HEK293 (cell line): ENCODE measurements around the gene TCF7L2.

Source experiments
- GLI2 ChIP-seq: fragments of 450-650 bp; formaldehyde crosslinking; IDR thresholded peaks from 2 replicates; pipeline ENCODE4; 2017; ENCODE audit warnings: missing biosample characterization, missing genetic modification characterization, low read depth, borderline replicate concordance
- GLI4 ChIP-seq: fragments of 450-650 bp; formaldehyde crosslinking; IDR thresholded peaks from 2 replicates; pipeline ENCODE4 v1.5.1; 2016; ENCODE audit warnings: missing biosample characterization, missing genetic modification characterization
- PRDM1 ChIP-seq: fragments of 450-650 bp; formaldehyde crosslinking; IDR thresholded peaks from 2 replicates; pipeline ENCODE4; 2016; ENCODE audit warnings: missing biosample characterization, missing genetic modification characterization
- RBAK ChIP-seq: fragments of 450-650 bp; formaldehyde crosslinking; IDR thresholded peaks from 2 replicates; pipeline ENCODE4 v1.5.1; 2016; ENCODE audit warnings: missing biosample characterization, missing genetic modification characterization
- SALL2 ChIP-seq: fragments of 450-650 bp; formaldehyde crosslinking; IDR thresholded peaks from 2 replicates; pipeline ENCODE4 v1.5.0; 2017; ENCODE audit warnings: missing biosample characterization, mild to moderate bottlenecking, missing genetic modification characterization, borderline replicate concordance
- SP3 ChIP-seq: fragments of 450-650 bp; formaldehyde crosslinking; IDR thresholded peaks from 2 replicates; pipeline ENCODE4 v1.5.1; 2016; ENCODE audit warnings: missing biosample characterization, missing genetic modification characterization
- SP7 ChIP-seq: fragments of 450-650 bp; formaldehyde crosslinking; IDR thresholded peaks from 2 replicates; pipeline ENCODE4 v1.5.1; 2016; ENCODE audit warnings: missing biosample characterization, missing genetic modification characterization
- TRIM28 ChIP-seq: IDR thresholded peaks from 2 replicates; pipeline ENCODE4 v1.6.1; 2011; ENCODE audit warnings: low read length, control low read depth, borderline replicate concordance
- ZFP41 ChIP-seq: fragments of 450-650 bp; formaldehyde crosslinking; IDR thresholded peaks from 2 replicates; pipeline ENCODE4 v1.5.1; 2016; ENCODE audit warnings: missing biosample characterization, missing genetic modification characterization, borderline replicate concordance
- ZIC2 ChIP-seq: fragments of 450-650 bp; formaldehyde crosslinking; IDR thresholded peaks from 2 replicates; pipeline ENCODE4 v1.5.1; 2016; ENCODE audit warnings: missing biosample characterization, missing genetic modification characterization
- ZNF19 ChIP-seq: fragments of 450-650 bp; formaldehyde crosslinking; IDR thresholded peaks from 2 replicates; pipeline ENCODE4; 2016; ENCODE audit warnings: missing biosample characterization, missing genetic modification characterization, low read depth
- ZNF211 ChIP-seq: fragments of 450-650 bp; formaldehyde crosslinking; IDR thresholded peaks from 2 replicates; pipeline ENCODE4 v1.5.1; 2016; ENCODE audit warnings: low read depth, missing biosample characterization, missing genetic modification characterization
- ZNF239 ChIP-seq: fragments of 450-650 bp; formaldehyde crosslinking; IDR thresholded peaks from 2 replicates; pipeline ENCODE4 v1.5.1; 2016; ENCODE audit warnings: missing biosample characterization, missing genetic modification characterization
- ZNF266 ChIP-seq: fragments of 450-650 bp; formaldehyde crosslinking; IDR thresholded peaks from 2 replicates; pipeline ENCODE4 v1.5.1; 2016; ENCODE audit warnings: missing biosample characterization, missing genetic modification characterization, low read depth
- ZNF394 ChIP-seq: fragments of 450-650 bp; formaldehyde crosslinking; IDR thresholded peaks from 2 replicates; pipeline ENCODE4 v1.5.1; 2016; ENCODE audit warnings: missing biosample characterization, missing genetic modification characterization, mild to moderate bottlenecking, moderate library complexity, borderline replicate concordance
- ZNF510 ChIP-seq: fragments of 450-650 bp; formaldehyde crosslinking; IDR thresholded peaks from 2 replicates; pipeline ENCODE4 v1.5.1; 2018; ENCODE audit warnings: mild to moderate bottlenecking, missing genetic modification characterization, missing biosample characterization; ENCODE audit not compliant: insufficient replicate concordance
- ZNF544 ChIP-seq: fragments of 450-650 bp; formaldehyde crosslinking; IDR thresholded peaks from 2 replicates; pipeline ENCODE4 v1.5.0; 2017; ENCODE audit warnings: missing biosample characterization, missing genetic modification characterization
- ZNF548 ChIP-seq: fragments of 450-650 bp; formaldehyde crosslinking; IDR thresholded peaks from 2 replicates; pipeline ENCODE4 v1.5.1; 2016; ENCODE audit warnings: missing biosample characterization, missing genetic modification characterization
- ZNF654 ChIP-seq: fragments of 450-650 bp; formaldehyde crosslinking; IDR thresholded peaks from 2 replicates; pipeline ENCODE4 v1.5.1; 2016; ENCODE audit warnings: low read depth, missing biosample characterization, missing genetic modification characterization
- ZNF664 ChIP-seq: fragments of 450-650 bp; formaldehyde crosslinking; IDR thresholded peaks from 2 replicates; pipeline ENCODE4 v1.5.1; 2016; ENCODE audit warnings: missing biosample characterization, missing genetic modification characterization
- ZNF670 ChIP-seq: fragments of 450-650 bp; formaldehyde crosslinking; IDR thresholded peaks from 2 replicates; pipeline ENCODE4 v1.5.1; 2016; ENCODE audit warnings: missing biosample characterization, missing genetic modification characterization, low read depth
- ZNF701 ChIP-seq: fragments of 450-650 bp; formaldehyde crosslinking; IDR thresholded peaks from 2 replicates; pipeline ENCODE4 v1.5.1; 2016; ENCODE audit warnings: missing biosample characterization, missing genetic modification characterization
- ZNF791 ChIP-seq: fragments of 450-650 bp; formaldehyde crosslinking; IDR thresholded peaks from 2 replicates; pipeline ENCODE4 v1.5.1; 2016; ENCODE audit warnings: missing biosample characterization, missing genetic modification characterization
- ZNF837 ChIP-seq: fragments of 450-650 bp; formaldehyde crosslinking; IDR thresholded peaks from 2 replicates; pipeline ENCODE4 v1.5.1; 2016; ENCODE audit warnings: missing biosample characterization, missing genetic modification characterization
- ZXDB ChIP-seq: fragments of 450-650 bp; formaldehyde crosslinking; IDR thresholded peaks from 2 replicates; pipeline ENCODE4 v1.5.1; 2016; ENCODE audit warnings: missing biosample characterization, missing genetic modification characterization
- TF ChIP-seq, protein P1 (sequence below): fragments of 450-650 bp; formaldehyde crosslinking; IDR thresholded peaks from 2 replicates; pipeline ENCODE4 v1.5.1; 2017; ENCODE audit warnings: missing biosample characterization, missing genetic modification characterization
- TF ChIP-seq, protein P2 (sequence below): fragments of 450-650 bp; formaldehyde crosslinking; IDR thresholded peaks from 2 replicates; pipeline ENCODE4 v1.5.0; 2017; ENCODE audit warnings: missing biosample characterization, missing genetic modification characterization, borderline replicate concordance
- TF ChIP-seq, protein P3 (sequence below): fragments of 450-650 bp; formaldehyde crosslinking; IDR thresholded peaks from 2 replicates; pipeline ENCODE4 v1.5.1; 2017; ENCODE audit warnings: missing biosample characterization, missing genetic modification characterization
- TF ChIP-seq, protein P4 (sequence below): fragments of 450-650 bp; formaldehyde crosslinking; IDR thresholded peaks from 2 replicates; pipeline ENCODE4 v1.5.1; 2016; ENCODE audit warnings: missing biosample characterization, missing genetic modification characterization
- TF ChIP-seq, protein P5 (sequence below): fragments of 450-650 bp; formaldehyde crosslinking; conservative IDR thresholded peaks from 2 replicates; pipeline ENCODE4 v1.5.1; 2016; ENCODE audit warnings: low read depth, missing biosample characterization, missing genetic modification characterization

The TCF7L2 gene

DNA sequence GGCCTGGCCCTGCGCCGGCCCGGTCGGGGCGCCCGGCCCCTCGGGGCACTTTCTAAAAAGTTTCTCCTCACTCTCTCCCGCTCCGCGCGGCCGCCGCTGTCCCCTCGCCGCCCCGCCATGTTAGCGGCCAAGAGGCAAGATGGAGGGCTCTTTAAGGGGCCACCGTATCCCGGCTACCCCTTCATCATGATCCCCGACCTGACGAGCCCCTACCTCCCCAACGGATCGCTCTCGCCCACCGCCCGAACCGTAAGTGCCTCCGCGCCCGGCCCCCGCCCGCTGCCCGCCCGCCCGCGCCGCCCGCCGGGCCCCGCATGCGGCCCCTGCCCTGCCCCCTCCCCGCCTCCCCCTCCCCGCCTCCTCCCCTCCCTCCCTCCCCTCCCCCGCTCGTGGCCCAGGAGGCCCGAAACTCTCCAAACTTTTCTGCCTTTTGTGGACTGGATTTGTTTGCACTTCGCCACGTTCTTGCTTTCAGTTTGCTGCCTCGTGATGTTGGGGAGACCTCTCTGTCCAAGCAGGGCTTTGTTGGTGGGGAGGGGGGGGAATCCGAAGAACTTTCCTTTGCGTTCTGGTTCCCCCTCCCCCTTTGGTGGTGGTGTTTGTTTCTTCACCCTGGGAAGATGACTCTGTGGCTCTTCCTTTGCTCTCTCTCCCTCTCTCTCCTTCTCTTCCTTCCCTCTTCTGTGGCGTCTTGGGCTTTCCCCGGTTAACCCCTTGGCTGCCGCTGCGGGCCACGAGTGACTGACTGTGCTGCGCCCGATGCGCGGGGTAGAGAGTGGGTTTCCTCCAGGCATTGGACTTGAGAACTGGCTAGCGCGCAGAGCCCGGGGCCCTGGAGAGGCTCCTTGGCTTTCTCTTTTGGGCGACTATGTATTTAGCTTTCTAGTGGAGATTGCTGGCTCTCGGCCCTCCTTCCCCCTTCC, 1.6 kb downstream of the TCF7L2 start (continued):
- TF ChIP-seq, protein P1, sequence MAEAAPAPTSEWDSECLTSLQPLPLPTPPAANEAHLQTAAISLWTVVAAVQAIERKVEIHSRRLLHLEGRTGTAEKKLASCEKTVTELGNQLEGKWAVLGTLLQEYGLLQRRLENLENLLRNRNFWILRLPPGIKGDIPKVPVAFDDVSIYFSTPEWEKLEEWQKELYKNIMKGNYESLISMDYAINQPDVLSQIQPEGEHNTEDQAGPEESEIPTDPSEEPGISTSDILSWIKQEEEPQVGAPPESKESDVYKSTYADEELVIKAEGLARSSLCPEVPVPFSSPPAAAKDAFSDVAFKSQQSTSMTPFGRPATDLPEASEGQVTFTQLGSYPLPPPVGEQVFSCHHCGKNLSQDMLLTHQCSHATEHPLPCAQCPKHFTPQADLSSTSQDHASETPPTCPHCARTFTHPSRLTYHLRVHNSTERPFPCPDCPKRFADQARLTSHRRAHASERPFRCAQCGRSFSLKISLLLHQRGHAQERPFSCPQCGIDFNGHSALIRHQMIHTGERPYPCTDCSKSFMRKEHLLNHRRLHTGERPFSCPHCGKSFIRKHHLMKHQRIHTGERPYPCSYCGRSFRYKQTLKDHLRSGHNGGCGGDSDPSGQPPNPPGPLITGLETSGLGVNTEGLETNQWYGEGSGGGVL (tag by site-specific recombination) = peak; percentile 87
- TF ChIP-seq PRDM1 = peak; percentile 99
- TF ChIP-seq ZNF670 = no peak
- TF ChIP-seq ZNF548 (tag by site-specific recombination) = no peak
- no peak for TF ChIP-seq ZNF19 (tag by site-specific recombination)
- no peak for TF ChIP-seq ZNF510
- TF ChIP-seq, protein P2, sequence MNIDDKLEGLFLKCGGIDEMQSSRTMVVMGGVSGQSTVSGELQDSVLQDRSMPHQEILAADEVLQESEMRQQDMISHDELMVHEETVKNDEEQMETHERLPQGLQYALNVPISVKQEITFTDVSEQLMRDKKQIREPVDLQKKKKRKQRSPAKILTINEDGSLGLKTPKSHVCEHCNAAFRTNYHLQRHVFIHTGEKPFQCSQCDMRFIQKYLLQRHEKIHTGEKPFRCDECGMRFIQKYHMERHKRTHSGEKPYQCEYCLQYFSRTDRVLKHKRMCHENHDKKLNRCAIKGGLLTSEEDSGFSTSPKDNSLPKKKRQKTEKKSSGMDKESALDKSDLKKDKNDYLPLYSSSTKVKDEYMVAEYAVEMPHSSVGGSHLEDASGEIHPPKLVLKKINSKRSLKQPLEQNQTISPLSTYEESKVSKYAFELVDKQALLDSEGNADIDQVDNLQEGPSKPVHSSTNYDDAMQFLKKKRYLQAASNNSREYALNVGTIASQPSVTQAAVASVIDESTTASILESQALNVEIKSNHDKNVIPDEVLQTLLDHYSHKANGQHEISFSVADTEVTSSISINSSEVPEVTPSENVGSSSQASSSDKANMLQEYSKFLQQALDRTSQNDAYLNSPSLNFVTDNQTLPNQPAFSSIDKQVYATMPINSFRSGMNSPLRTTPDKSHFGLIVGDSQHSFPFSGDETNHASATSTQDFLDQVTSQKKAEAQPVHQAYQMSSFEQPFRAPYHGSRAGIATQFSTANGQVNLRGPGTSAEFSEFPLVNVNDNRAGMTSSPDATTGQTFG (tag by site-specific recombination) = no peak
- TF ChIP-seq ZNF394 (tag by site-specific recombination) = peak; percentile 25; the same call in 1 of the 2 replicates
- TF ChIP-seq ZNF664 = no peak
- no peak for TF ChIP-seq ZNF266 (tag by site-specific recombination)
- TF ChIP-seq, protein P3, sequence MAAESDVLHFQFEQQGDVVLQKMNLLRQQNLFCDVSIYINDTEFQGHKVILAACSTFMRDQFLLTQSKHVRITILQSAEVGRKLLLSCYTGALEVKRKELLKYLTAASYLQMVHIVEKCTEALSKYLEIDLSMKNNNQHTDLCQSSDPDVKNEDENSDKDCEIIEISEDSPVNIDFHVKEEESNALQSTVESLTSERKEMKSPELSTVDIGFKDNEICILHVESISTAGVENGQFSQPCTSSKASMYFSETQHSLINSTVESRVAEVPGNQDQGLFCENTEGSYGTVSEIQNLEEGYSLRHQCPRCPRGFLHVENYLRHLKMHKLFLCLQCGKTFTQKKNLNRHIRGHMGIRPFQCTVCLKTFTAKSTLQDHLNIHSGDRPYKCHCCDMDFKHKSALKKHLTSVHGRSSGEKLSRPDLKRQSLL (tag by site-specific recombination) = no peak
- peak; percentile 89 for TF ChIP-seq ZXDB (tag by site-specific recombination)
- no peak for TF ChIP-seq ZNF837 (tag by site-specific recombination)
- no peak for TF ChIP-seq GLI2 (tag by site-specific recombination)
- TF ChIP-seq SP7 = peak; percentile 77
- no peak for TF ChIP-seq TRIM28
- no peak for TF ChIP-seq ZNF791
- TF ChIP-seq, protein P4, sequence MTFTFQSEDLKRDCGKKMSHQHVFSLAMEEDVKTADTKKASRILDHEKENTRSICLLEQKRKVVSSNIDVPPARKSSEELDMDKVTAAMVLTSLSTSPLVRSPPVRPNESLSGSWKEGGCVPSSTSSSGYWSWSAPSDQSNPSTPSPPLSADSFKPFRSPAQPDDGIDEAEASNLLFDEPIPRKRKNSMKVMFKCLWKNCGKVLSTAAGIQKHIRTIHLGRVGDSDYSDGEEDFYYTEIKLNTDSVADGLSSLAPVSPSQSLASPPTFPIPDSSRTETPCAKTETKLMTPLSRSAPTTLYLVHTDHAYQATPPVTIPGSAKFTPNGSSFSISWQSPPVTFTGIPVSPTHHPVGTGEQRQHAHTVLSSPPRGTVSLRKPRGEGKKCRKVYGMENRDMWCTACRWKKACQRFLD (tag by site-specific recombination) = no peak
- no peak for TF ChIP-seq ZNF701 (tag by site-specific recombination)
- TF ChIP-seq ZIC2 (tag by site-specific recombination) = peak; percentile 8; the same call in 1 of the 2 replicates
- TF ChIP-seq, protein P5, sequence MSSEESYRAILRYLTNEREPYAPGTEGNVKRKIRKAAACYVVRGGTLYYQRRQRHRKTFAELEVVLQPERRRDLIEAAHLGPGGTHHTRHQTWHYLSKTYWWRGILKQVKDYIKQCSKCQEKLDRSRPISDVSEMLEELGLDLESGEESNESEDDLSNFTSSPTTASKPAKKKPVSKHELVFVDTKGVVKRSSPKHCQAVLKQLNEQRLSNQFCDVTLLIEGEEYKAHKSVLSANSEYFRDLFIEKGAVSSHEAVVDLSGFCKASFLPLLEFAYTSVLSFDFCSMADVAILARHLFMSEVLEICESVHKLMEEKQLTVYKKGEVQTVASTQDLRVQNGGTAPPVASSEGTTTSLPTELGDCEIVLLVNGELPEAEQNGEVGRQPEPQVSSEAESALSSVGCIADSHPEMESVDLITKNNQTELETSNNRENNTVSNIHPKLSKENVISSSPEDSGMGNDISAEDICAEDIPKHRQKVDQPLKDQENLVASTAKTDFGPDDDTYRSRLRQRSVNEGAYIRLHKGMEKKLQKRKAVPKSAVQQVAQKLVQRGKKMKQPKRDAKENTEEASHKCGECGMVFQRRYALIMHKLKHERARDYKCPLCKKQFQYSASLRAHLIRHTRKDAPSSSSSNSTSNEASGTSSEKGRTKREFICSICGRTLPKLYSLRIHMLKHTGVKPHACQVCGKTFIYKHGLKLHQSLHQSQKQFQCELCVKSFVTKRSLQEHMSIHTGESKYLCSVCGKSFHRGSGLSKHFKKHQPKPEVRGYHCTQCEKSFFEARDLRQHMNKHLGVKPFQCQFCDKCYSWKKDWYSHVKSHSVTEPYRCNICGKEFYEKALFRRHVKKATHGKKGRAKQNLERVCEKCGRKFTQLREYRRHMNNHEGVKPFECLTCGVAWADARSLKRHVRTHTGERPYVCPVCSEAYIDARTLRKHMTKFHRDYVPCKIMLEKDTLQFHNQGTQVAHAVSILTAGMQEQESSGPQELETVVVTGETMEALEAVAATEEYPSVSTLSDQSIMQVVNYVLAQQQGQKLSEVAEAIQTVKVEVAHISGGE (tag by site-specific recombination) = peak; percentile 21; the same call in 1 of the 2 replicates
- no peak for TF ChIP-seq ZNF544 (tag by site-specific recombination)
- no peak for TF ChIP-seq ZFP41 (tag by site-specific recombination)
- no peak for TF ChIP-seq ZNF239 (tag by site-specific recombination)
- TF ChIP-seq SALL2 = no peak
- TF ChIP-seq RBAK (tag by site-specific recombination) = no peak
- no peak for TF ChIP-seq ZNF211 (tag by site-specific recombination)
- TF ChIP-seq SP3 = peak; percentile 77
- TF ChIP-seq GLI4 (tag by site-specific recombination) = no peak
- no peak for TF ChIP-seq ZNF654 (tag by site-specific recombination)
